Measurements from ENCODE around the gene HOMEZ.

HOMEZ gene

GRCh38 chr14:23302290-23303225 is 16.6 kb upstream of the HOMEZ start, which contains the start of gene PPP1R3E:
TSS of gene PPP1R3E (minus strand) at chr14:23302859. CDS start at chr14:23302576, 283 bp downstream.
- CTCF ChIA-PET: interaction anchor here (1.1 kb wide), 1 partner anchor 234 kb away, joined by 3 read pairs; no protein-coding TSS in a partner anchor
- POLR2A ChIA-PET: interaction anchor here (0.6 to 9.6 kb wide), 20 partner anchors 9 to 812 kb away, joined by 3 to 256 read pairs (median 4); partner anchors contain the start of genes ACIN1, C14orf119, DCAF11 and HOMEZ
- TF ChIP-seq NFRKB (IDR thresholded peaks at IDR 0.05) (no peak), L3MBTL2 (conservative IDR thresholded peaks at IDR 0.05) (peak; percentile 73)
- DNase-seq (ENCODE audit: extremely low spot score): peak; percentile 33

DNA sequence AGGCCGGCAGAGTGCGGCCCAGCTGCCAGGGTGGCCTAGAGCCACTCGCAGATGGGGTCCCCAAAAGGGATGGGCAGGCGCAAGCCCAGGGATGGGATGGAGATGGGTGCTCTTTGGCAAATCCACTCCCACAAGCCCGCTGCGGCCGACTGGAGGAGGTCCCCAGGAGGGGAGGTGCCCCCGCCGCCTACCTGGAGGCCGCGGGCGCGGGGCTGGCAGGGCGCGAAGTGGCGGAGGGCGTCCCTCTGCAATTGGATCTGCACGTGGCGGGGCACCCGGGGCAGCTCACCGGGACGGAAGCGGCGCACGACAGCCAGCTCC is 16.0 kb upstream of the HOMEZ start:
- no peak for DNase-seq (ENCODE audit: extremely low spot score)
- ChIA-PET POLR2A (interaction anchor here (0.7 to 9.6 kb wide), 16 partner anchors 9 to 812 kb away, joined by 3 to 256 read pairs (median 6); partner anchors contain the start of genes ACIN1, C14orf119, DCAF11 and HOMEZ), CTCF (interaction anchor here (1.2 kb wide), 1 partner anchor 15 kb away, joined by 4 read pairs; the partner anchor contains the start of gene HOMEZ)
- TF ChIP-seq ZNF384 (IDR thresholded peaks at IDR 0.05): no peak
- TF ChIP-seq L3MBTL2 (conservative IDR thresholded peaks at IDR 0.05): peak; percentile 87

GRCh38 chr14:23301288-23301968 is 15.5 kb upstream of the HOMEZ start:
- ChIA-PET POLR2A (interaction anchor here (0.7 to 9.6 kb wide), 15 partner anchors 10 to 813 kb away, joined by 3 to 256 read pairs (median 8); partner anchors contain the start of genes ACIN1, C14orf119, DCAF11 and HOMEZ), CTCF (interaction anchor here (0.6 to 1.5 kb wide), 7 partner anchors 12 to 1495 kb away, joined by 3 to 5 read pairs (median 4); partner anchors contain the start of gene HOMEZ)
- no peak for TF ChIP-seq CTBP1 (IDR thresholded peaks at IDR 0.05; ENCODE audit: borderline replicate concordance)
- no peak for TF ChIP-seq ZNF384 (IDR thresholded peaks at IDR 0.05)
- peak; percentile 69 for TF ChIP-seq L3MBTL2 (conservative IDR thresholded peaks at IDR 0.05)
- peak; percentile 58 for TF ChIP-seq ARNT (IDR thresholded peaks at IDR 0.05)
- no peak for TF ChIP-seq FOXA1 (IDR thresholded peaks at IDR 0.05)
- 0 out of 2 replicates have a peak, but pooled peaks have one; percentile 73 for TF ChIP-seq LEF1 (IDR thresholded peaks at IDR 0.05; ENCODE audit: borderline replicate concordance)
- TF ChIP-seq TARDBP (IDR thresholded peaks at IDR 0.05): no peak
- peak; percentile 93 for DNase-seq (ENCODE audit: extremely low spot score)

DNA sequence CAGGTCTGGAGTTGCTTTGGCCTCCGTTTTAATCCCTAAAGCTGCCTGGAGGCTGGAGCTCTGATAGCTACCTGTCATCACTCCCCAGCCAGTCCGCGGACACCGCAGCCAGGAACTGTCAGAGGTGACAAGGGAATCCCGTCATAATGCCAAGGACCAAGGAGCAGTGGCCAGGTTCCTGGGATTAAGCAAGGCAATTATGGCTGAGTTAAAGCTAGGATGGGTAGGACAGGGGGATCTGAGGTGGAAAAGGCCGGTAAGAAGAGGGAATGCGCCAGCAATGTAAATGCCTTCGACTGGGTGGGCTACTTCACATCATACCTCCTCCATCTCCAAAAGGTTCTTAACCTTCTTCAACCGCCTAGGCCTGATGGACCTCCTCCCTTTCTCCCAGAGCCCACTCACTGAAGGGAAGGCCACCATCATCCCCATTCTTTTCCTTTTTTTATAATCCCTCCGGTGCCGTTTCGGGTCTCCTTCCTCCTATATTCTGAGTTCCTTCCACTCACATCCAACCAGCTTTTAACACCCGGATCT is 14.8 kb upstream of the HOMEZ start:
- TF ChIP-seq NFRKB (IDR thresholded peaks at IDR 0.05): no peak
- no peak for TF ChIP-seq FOXM1 (IDR thresholded peaks at IDR 0.05; ENCODE audit: borderline replicate concordance)
- TF ChIP-seq TARDBP (IDR thresholded peaks at IDR 0.05): no peak
- TF ChIP-seq, protein P1, sequence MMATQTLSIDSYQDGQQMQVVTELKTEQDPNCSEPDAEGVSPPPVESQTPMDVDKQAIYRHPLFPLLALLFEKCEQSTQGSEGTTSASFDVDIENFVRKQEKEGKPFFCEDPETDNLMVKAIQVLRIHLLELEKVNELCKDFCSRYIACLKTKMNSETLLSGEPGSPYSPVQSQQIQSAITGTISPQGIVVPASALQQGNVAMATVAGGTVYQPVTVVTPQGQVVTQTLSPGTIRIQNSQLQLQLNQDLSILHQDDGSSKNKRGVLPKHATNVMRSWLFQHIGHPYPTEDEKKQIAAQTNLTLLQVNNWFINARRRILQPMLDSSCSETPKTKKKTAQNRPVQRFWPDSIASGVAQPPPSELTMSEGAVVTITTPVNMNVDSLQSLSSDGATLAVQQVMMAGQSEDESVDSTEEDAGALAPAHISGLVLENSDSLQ (IDR thresholded peaks at IDR 0.05): no peak
- TF ChIP-seq LEF1 (IDR thresholded peaks at IDR 0.05; ENCODE audit: borderline replicate concordance): no peak
- TF ChIP-seq SP1 (IDR thresholded peaks at IDR 0.05): no peak
- TF ChIP-seq L3MBTL2 (conservative IDR thresholded peaks at IDR 0.05): no peak
- no peak for TF ChIP-seq BHLHE40 (IDR thresholded peaks at IDR 0.05; ENCODE audit: borderline replicate concordance)
- no peak for TF ChIP-seq ZNF384 (IDR thresholded peaks at IDR 0.05)
- no peak for TF ChIP-seq CTBP1 (IDR thresholded peaks at IDR 0.05; ENCODE audit: borderline replicate concordance)
- TF ChIP-seq HDGF (IDR thresholded peaks at IDR 0.05; ENCODE audit: borderline replicate concordance): no peak
- TF ChIP-seq ELF4 (IDR thresholded peaks at IDR 0.05): no peak
- no peak for TF ChIP-seq FOXK2 (IDR thresholded peaks at IDR 0.05)
- no peak for TF ChIP-seq ARNT (IDR thresholded peaks at IDR 0.05)
- no peak for DNase-seq (ENCODE audit: extremely low spot score)
- CTCF ChIA-PET: interaction anchor here (0.6 to 1.5 kb wide), 10 partner anchors 11 to 1495 kb away, joined by 3 to 5 read pairs (median 4); partner anchors contain the start of genes HOMEZ and PABPN1
- POLR2A ChIA-PET: interaction anchor here (1.1 to 9.6 kb wide), 8 partner anchors 10 to 813 kb away, joined by 3 to 256 read pairs (median 10); partner anchors contain the start of genes ACIN1, C14orf119, DCAF11 and HOMEZ

DNA sequence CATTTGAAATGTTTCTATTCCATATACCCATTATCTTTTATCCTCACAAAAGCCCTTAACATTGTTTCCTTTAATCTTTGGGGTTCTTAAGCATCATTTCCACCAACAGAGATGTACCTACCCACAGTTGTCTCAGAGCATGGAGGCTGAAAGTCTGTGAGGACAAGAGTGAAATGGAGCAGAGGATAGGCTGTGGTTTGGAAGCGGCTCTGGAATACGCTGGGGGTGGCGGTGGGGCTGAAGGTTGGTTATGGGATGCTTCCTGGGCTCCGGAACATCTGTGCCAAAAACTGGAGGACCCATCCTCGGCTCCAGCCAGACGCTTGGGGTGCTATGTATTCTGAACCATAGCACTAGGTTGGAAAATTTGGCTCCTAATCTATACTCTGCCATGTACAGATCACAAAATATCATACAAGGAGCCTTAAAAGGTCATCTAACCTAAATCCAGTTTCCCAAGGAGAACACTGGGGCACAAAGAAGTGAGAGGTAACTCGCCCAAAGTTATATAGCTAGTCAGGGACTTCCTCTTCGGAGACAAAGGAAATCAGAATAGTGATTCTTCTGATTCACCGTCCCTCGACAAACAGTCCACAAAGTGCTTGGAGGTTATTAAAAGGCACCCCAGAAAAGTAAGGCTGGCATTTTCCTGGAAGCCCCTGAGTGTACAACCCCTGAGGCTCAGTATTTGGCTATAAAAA is 14.2 kb upstream of the HOMEZ start:
- DNase-seq (ENCODE audit: extremely low spot score): no peak
- POLR2A ChIA-PET: interaction anchor here (1.1 to 9.6 kb wide), 7 partner anchors 9 to 293 kb away, joined by 3 to 256 read pairs (median 18); partner anchors contain the start of genes ACIN1, C14orf119, HOMEZ and PABPN1
- CTCF ChIA-PET: interaction anchor here (0.6 to 1.5 kb wide), 7 partner anchors 11 to 231 kb away, joined by 3 to 5 read pairs (median 4); partner anchors contain the start of gene PABPN1
- no peak for TF ChIP-seq NFRKB (IDR thresholded peaks at IDR 0.05)
- no peak for TF ChIP-seq CTBP1 (IDR thresholded peaks at IDR 0.05; ENCODE audit: borderline replicate concordance)
- TF ChIP-seq FOXK2 (IDR thresholded peaks at IDR 0.05): no peak
- no peak for TF ChIP-seq LEF1 (IDR thresholded peaks at IDR 0.05; ENCODE audit: borderline replicate concordance)
- TF ChIP-seq HDGF (IDR thresholded peaks at IDR 0.05; ENCODE audit: borderline replicate concordance): no peak
- TF ChIP-seq FOXM1 (IDR thresholded peaks at IDR 0.05; ENCODE audit: borderline replicate concordance): no peak
- no peak for TF ChIP-seq ELF4 (IDR thresholded peaks at IDR 0.05)
- TF ChIP-seq ARNT (IDR thresholded peaks at IDR 0.05): no peak
- TF ChIP-seq FOXA1 (IDR thresholded peaks at IDR 0.05): no peak
- TF ChIP-seq SP1 (IDR thresholded peaks at IDR 0.05): no peak
- no peak for TF ChIP-seq TARDBP (IDR thresholded peaks at IDR 0.05)
- TF ChIP-seq SUZ12 (IDR thresholded peaks at IDR 0.05): no peak
- no peak for TF ChIP-seq L3MBTL2 (conservative IDR thresholded peaks at IDR 0.05)
- TF ChIP-seq BHLHE40 (IDR thresholded peaks at IDR 0.05; ENCODE audit: borderline replicate concordance): no peak
- TF ChIP-seq, protein P1 (IDR thresholded peaks at IDR 0.05): no peak
- TF ChIP-seq ZNF384 (IDR thresholded peaks at IDR 0.05): no peak
